ENCODE data around the gene KCNMA1.

GRCh38 chr10:77162697-77163096 is 474.9 kb downstream of the KCNMA1 start:
- TF ChIP-seq CREB1 (IDR thresholded peaks at IDR 0.05; ENCODE audit: low read depth) (no peak), REST (IDR thresholded peaks at IDR 0.05; ENCODE audit: low read depth) (no peak), MAX (IDR thresholded peaks at IDR 0.05) (no peak), EGR1 (IDR thresholded peaks at IDR 0.05) (no peak), CEBPB (IDR thresholded peaks at IDR 0.05) (no peak)

All from Ishikawa (cell line).